GM12878 (cell line): Measurements from ENCODE around the gene PCDHA10. TPM values are rescaled to one million over a fixed set of nuclear protein-coding genes. Genes with fewer than 3 reads are reported as not detected.

Source experiments
- ATAC-seq: fragments of 200-7000 bp; cut with Tn5 transposase; 3 replicates; pipeline ENCODE4 v1.9.1; 2020; ENCODE audit warnings: mild to moderate bottlenecking, moderate library complexity
- BruUV-seq: library from RNA; stranded (reverse); fragments of 400-500 nt; replicated peaks from 2 replicates; lab custom pipeline; 2021; lab: Mats Ljungman, UMichigan
- CTCF ChIA-PET: fragments of 300-600 bp; sonication (Branson Sonifier 250); formaldehyde crosslinking; extraction: SDS; loops from one replicate; lab custom pipeline; 2021; ENCODE audit warnings: inconsistent platforms; lab: Yijun Ruan, JAX
- POLR2A ChIA-PET: fragments of 350-600 bp; formaldehyde crosslinking; extraction: SDS; loops from one replicate; lab custom pipeline; 2021; ENCODE audit warnings: inconsistent platforms; lab: Charles Lee
- RAD21 ChIA-PET: fragments of 300-600 bp; sonication (Branson Sonifier 250); formaldehyde crosslinking; loops from one replicate; lab custom pipeline; 2023; ENCODE audit warnings: antibody characterized with exemption; ENCODE audit not compliant: unreplicated experiment; lab: Charles Lee
- SMC1A ChIA-PET: fragments of 300-600 bp; sonication (Branson Sonifier 250); formaldehyde crosslinking; loops from one replicate; lab custom pipeline; 2023; ENCODE audit not compliant: unreplicated experiment, uncharacterized antibody; lab: Charles Lee
- DNase-seq: peaks from one replicate; pipeline ENCODE4 v3.0.0-alpha.2; 2011; ENCODE audit warnings: low read depth, low spot score
- FAIRE-seq: peaks from 3 replicates; lab custom pipeline; 2011; peaks lifted over from hg19 to GRCh38; lab: Jason Lieb, UNC
- H2AFZ ChIP-seq: 2 replicates; pipeline ENCODE4 v1.6.0; 2011; ENCODE audit warnings: low read depth, low read length, control low read depth; ENCODE audit not compliant: control insufficient read depth
- H3K27ac ChIP-seq: 2 replicates; pipeline ENCODE4 v1.5.1; 2011; ENCODE audit warnings: control low read depth; ENCODE audit not compliant: control insufficient read depth, insufficient read depth
- H3K27me3 ChIP-seq, 2 experiments: replicated peaks in 1 of 2; 2 replicates each; pipeline versions ENCODE4 v1.6.0 to v1.6.1; 2011; ENCODE audit warnings: low read length in 1 of 2; ENCODE audit not compliant: control insufficient read depth in 2 of 2, insufficient read depth in 2 of 2
- H3K36me3 ChIP-seq, 2 experiments: 2 replicates each; pipeline ENCODE4 v1.5.1; 2011; ENCODE audit warnings: low read length in 1 of 2; ENCODE audit not compliant: control insufficient read depth in 2 of 2, insufficient read depth in 2 of 2
- H3K4me1 ChIP-seq: 2 replicates; pipeline ENCODE4 v1.6.1; 2011; ENCODE audit warnings: mild to moderate bottlenecking, low read length, moderate library complexity, mixed read lengths; ENCODE audit not compliant: control insufficient read depth, insufficient read depth
- H3K4me2 ChIP-seq: 2 replicates; pipeline ENCODE4 v1.6.0; 2011; ENCODE audit warnings: control low read depth; ENCODE audit not compliant: control insufficient read depth, insufficient read depth
- H3K4me3 ChIP-seq: fragments of 200-600 bp; sonication (generic); 2 replicates; pipeline ENCODE4 v1.5.1; 2016
- H3K79me2 ChIP-seq: 2 replicates; pipeline ENCODE4 v1.6.0; 2011; ENCODE audit warnings: low read length; ENCODE audit not compliant: control insufficient read depth, insufficient read depth
- H3K9ac ChIP-seq: 2 replicates; pipeline ENCODE4 v1.8.0; 2011; ENCODE audit warnings: low read length, control low read depth, mixed read lengths; ENCODE audit not compliant: control insufficient read depth, insufficient read depth
- H3K9me3 ChIP-seq: replicated peaks from 3 replicates; pipeline ENCODE4 v1.5.1; 2011; ENCODE audit warnings: mild to moderate bottlenecking, low read length; ENCODE audit not compliant: control insufficient read depth, insufficient read depth
- H4K20me1 ChIP-seq: 2 replicates; pipeline ENCODE4 v1.6.0; 2011; ENCODE audit not compliant: control insufficient read depth, insufficient read depth
- BHLHE40 ChIP-seq, 2 experiments: fragments of 450-650 bp in 1 of 2; IDR thresholded peaks; 2 replicates each; pipeline ENCODE4 v1.6.1; 2011 to 2017; ENCODE audit warnings: low read depth in 2 of 2, borderline replicate concordance in 1 of 2, improper control_type of control experiment in 1 of 2, low read length in 1 of 2, mild to moderate bottlenecking in 1 of 2
- HCFC1 ChIP-seq: fragments of 150-350 bp; IDR thresholded peaks from 2 replicates; pipeline ENCODE4 v1.6.1; 2014; ENCODE audit warnings: low read length
- HDGF ChIP-seq: fragments of 450-650 bp; IDR thresholded peaks from 2 replicates; pipeline ENCODE4 v1.6.1; 2016; ENCODE audit warnings: antibody characterized with exemption
- KAT2A ChIP-seq: conservative IDR thresholded peaks from 2 replicates; pipeline ENCODE4 v1.6.1; 2011; ENCODE audit warnings: low read depth, low read length; ENCODE audit not compliant: control insufficient read depth
- KDM1A ChIP-seq: fragments of 200-600 bp; sonication (generic); IDR thresholded peaks from 2 replicates; pipeline ENCODE4 v1.6.1; 2016; ENCODE audit warnings: borderline replicate concordance
- LARP7 ChIP-seq: fragments of 450-650 bp; IDR thresholded peaks from 2 replicates; pipeline ENCODE4 v1.6.1; 2017; ENCODE audit warnings: mild to moderate bottlenecking
- RELA ChIP-seq: fragments of 450-650 bp; IDR thresholded peaks from 2 replicates; pipeline ENCODE4 v1.8.0; 2014; ENCODE audit warnings: borderline replicate concordance; ENCODE audit not compliant: partially characterized antibody
- SIX5 ChIP-seq: IDR thresholded peaks from 2 replicates; pipeline ENCODE4 v1.6.1; 2011; ENCODE audit warnings: mild to moderate bottlenecking, low read depth, low read length, moderate library complexity; ENCODE audit not compliant: severe bottlenecking
- SP1 ChIP-seq: IDR thresholded peaks from one replicate; pipeline ENCODE4 v1.6.1; 2011; ENCODE audit warnings: low read depth, low read length
- SPI1 ChIP-seq: IDR thresholded peaks from 2 replicates; pipeline ENCODE4 v1.6.1; 2011; ENCODE audit warnings: low read depth, mild to moderate bottlenecking, low read length, moderate library complexity, borderline replicate concordance; ENCODE audit not compliant: insufficient read depth
- TCF7 ChIP-seq: IDR thresholded peaks from 2 replicates; pipeline ENCODE4 v1.6.1; 2014; ENCODE audit warnings: antibody characterized with exemption, borderline replicate concordance
- WGBS: methylation state at CpG from one replicate; pipeline ENCODE4 v1.1.6; 2016; ENCODE audit warnings: low lambda C conversion rate; ENCODE audit not compliant: insufficient replicate concordance, insufficient coverage; ENCODE audit errors: missing lambda C conversion rate; 5-methylcytosine and 5-hydroxymethylcytosine counted together
- in situ Hi-C: fragments of 300-500 bp; cut with MboI; formaldehyde crosslinking; loops from 9 replicates; pipeline ENCODE4 v1.14.3; 2018; ENCODE audit warnings: mixed read lengths
- intact Hi-C: fragments of 100-400 bp; cut with micrococcal nuclease; formaldehyde crosslinking; loops from one replicate; pipeline ENCODE4 v1.14.2; 2022; ENCODE audit not compliant: unreplicated experiment
- polyA plus RNA-seq, 11 experiments: library from polyadenylated mRNA; depleted of rRNA in 4 of 11; unstranded in 6 of 11; stranded (reverse) in 5 of 11; fragments of >200 nt; fragmentation: Nextera tagmentation in 4 of 11; fragmentation: Illumina TruSeq in 1 of 11; extraction: Ambion mirVana in 4 of 11; extraction: Trizol in 1 of 11; gene quantifications; 1 replicate in 1 of 11; 2 replicates in 10 of 11; pipeline versions ENCODE4 v1.2.1 to v1.2.3, GENCODE V29; 2011 to 2016; ENCODE audit warnings: inconsistent platforms in 2 of 11, missing spikeins in 2 of 11, low read depth in 1 of 11
- total RNA-seq, 4 experiments: library from RNA; depleted of rRNA in 3 of 4; stranded (reverse); fragments of >200 nt in 3 of 4; fragmentation: Illumina TruSeq in 1 of 4; extraction: Trizol in 1 of 4; gene quantifications; 2 replicates each; pipeline versions ENCODE4 v1.2.1 to v1.2.3, GENCODE V29; 2013 to 2021

The PCDHA10 gene
- total and polyA plus RNA-seq, 10 of the 15 experiments (the other 5 are each of a cell fraction or from before 2014, with no cell fraction given) = 0.01 to 0.06 (median 0.03) TPM; not detected in 5

DNA sequence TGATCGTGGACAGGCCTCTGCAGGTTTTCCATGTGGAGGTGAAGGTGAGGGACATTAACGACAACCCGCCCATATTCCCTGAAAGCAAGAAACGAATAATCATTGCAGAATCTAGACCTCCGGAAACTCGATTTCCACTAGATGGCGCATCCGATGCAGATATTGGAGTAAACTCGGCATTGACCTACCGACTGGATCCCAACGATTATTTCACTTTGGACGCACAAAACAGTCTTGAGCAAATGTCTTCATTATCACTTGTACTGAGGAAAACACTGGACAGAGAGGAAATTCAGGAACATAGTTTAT is 26.8 kb downstream of the PCDHA10 start (continued):
- TF ChIP-seq RELA (no peak), KDM1A (no peak), SPI1 (no peak)

DNA sequence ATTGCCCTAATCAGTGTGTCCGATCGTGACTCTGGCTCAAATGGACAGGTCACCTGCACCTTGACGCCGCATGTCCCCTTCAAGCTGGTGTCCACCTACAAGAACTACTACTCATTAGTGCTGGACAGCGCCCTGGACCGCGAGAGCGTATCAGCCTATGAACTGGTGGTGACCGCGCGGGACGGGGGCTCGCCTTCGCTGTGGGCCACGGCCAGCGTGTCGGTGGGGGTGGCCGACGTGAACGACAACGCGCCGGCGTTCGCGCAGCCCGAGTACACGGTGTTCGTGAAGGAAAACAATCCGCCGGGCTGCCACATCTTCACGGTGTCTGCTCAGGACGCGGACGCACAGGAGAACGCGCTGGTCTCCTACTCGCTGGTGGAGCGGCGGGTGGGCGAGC is 27.7 kb downstream of the PCDHA10 start:
- no peak for ATAC-seq
- ChIA-PET POLR2A (no interaction called here), CTCF (no interaction called here), RAD21 (no interaction called here), SMC1A (no interaction called here)
- Histone ChIP-seq H3K9ac (no peak overlapping the region), H3K27ac (no peak overlapping the region), H3K36me3 (no peaks in the 10 kb centered on the region), H3K4me2 (no peak overlapping the region), H3K4me3 (no peak overlapping the region), H3K27me3 (no peaks in the 10 kb centered on the region), H3K9me3 (peaks cover 2% of the 10 kb centered on the region; the same call in 1 of the 3 replicates), H3K4me1 (no peaks in the 10 kb centered on the region), H4K20me1 (no peaks in the 10 kb centered on the region), H2AFZ (no peak overlapping the region), H3K79me2 (no peaks in the 10 kb centered on the region)
- in situ Hi-C loops (no loop called here), intact Hi-C loops (no loop called here)
- TF ChIP-seq TCF7 (no peak), SP1 (no peak), BHLHE40 (IDR thresholded peaks at IDR 0.05; ENCODE audit: borderline replicate concordance in 1 of 2, low read depth in 2 of 2, low read length in 1 of 2) (no peak), HCFC1 (no peak), KAT2A (no peak), SIX5 (no peak), LARP7 (no peak), HDGF (no peak)
- no peak for FAIRE-seq
- no peak for DNase-seq
- BruUV-seq = no TSS peak
- 90% methylated on average over 33 of the region's 41 CpGs for WGBS
